Measurements from ENCODE around the gene GDPD4. TPM values are rescaled to one million over a fixed set of nuclear protein-coding genes. Genes with fewer than 3 reads are reported as not detected.

GDPD4 gene
- total RNA-seq, 1 donor from 2014 or later: not detected

- no peak for DNase-seq (ENCODE audit: low spot score in 2 of 2, unreplicated experiment in 2 of 2)
- no peaks in the 10 kb centered on the region for H3K36me3 Mint-ChIP-seq
- H3K4me1 Mint-ChIP-seq: no peaks in the 10 kb centered on the region
- H3K9me3 Mint-ChIP-seq: no peaks in the 10 kb centered on the region
- no peak for TF ChIP-seq CTCF (IDR thresholded peaks at IDR 0.05; ENCODE audit: unreplicated experiment)
- H3K4me3 Mint-ChIP-seq: no peak overlapping the region
- peaks cover 5% of the 10 kb centered on the region for H3K27me3 Mint-ChIP-seq (ENCODE audit: low read depth)
- no peak overlapping the region for H3K27ac Mint-ChIP-seq
Observed at GRCh38 chr11:77233011-77233410, 68.5 kb downstream of the GDPD4 start.

- no peak for TF ChIP-seq CTCF (IDR thresholded peaks at IDR 0.05; ENCODE audit: unreplicated experiment)
- Mint-ChIP-seq H3K27me3 (ENCODE audit: low read depth) (peaks cover 5% of the 10 kb centered on the region), H3K4me3 (no peak overlapping the region), H3K27ac (no peak overlapping the region), H3K9me3 (no peaks in the 10 kb centered on the region), H3K36me3 (no peaks in the 10 kb centered on the region), H3K4me1 (no peaks in the 10 kb centered on the region)
- no peak for DNase-seq (ENCODE audit: low spot score in 2 of 2, unreplicated experiment in 2 of 2)
Observed at GRCh38 chr11:77232242-77232641, 69.2 kb downstream of the GDPD4 start.

GRCh38 chr11:77231800-77232199, 69.7 kb downstream of the GDPD4 start:
- Mint-ChIP-seq H3K36me3 (no peaks in the 10 kb centered on the region), H3K4me3 (no peak overlapping the region), H3K4me1 (no peaks in the 10 kb centered on the region), H3K27ac (no peak overlapping the region), H3K9me3 (no peaks in the 10 kb centered on the region), H3K27me3 (ENCODE audit: low read depth) (peaks cover 5% of the 10 kb centered on the region)
- TF ChIP-seq CTCF (IDR thresholded peaks at IDR 0.05; ENCODE audit: unreplicated experiment): no peak
- DNase-seq (ENCODE audit: low spot score in 2 of 2, unreplicated experiment in 2 of 2): no peak

GRCh38 chr11:77230878-77231605, 70.4 kb downstream of the GDPD4 start:
- Mint-ChIP-seq H3K27me3 (ENCODE audit: low read depth) (peaks cover 5% of the 10 kb centered on the region), H3K9me3 (no peaks in the 10 kb centered on the region), H3K4me3 (no peak overlapping the region), H3K27ac (no peak overlapping the region), H3K4me1 (no peaks in the 10 kb centered on the region), H3K36me3 (no peaks in the 10 kb centered on the region)
- no peak for TF ChIP-seq CTCF (IDR thresholded peaks at IDR 0.05; ENCODE audit: unreplicated experiment)
- DNase-seq (ENCODE audit: low spot score in 2 of 2, unreplicated experiment in 2 of 2): no peak

- no peak for TF ChIP-seq CTCF (IDR thresholded peaks at IDR 0.05; ENCODE audit: unreplicated experiment)
- no peaks in the 10 kb centered on the region for H3K4me1 Mint-ChIP-seq
- no peak overlapping the region for H3K27ac Mint-ChIP-seq
- H3K36me3 Mint-ChIP-seq: no peaks in the 10 kb centered on the region
- H3K9me3 Mint-ChIP-seq: peaks cover 13% of the 10 kb centered on the region
- H3K27me3 Mint-ChIP-seq (ENCODE audit: low read depth): peaks cover 29% of the 10 kb centered on the region
- no peak for DNase-seq (ENCODE audit: low spot score in 2 of 2, unreplicated experiment in 2 of 2)
- no peak overlapping the region for H3K4me3 Mint-ChIP-seq
Observed at GRCh38 chr11:77223797-77224196, 77.7 kb downstream of the GDPD4 start.
